VCaP (cell line): ENCODE data around the gene TNFAIP8L3.

Experiments
- H3K27ac ChIP-seq: fragments of 450-650 bp; 2 replicates; pipeline ENCODE4 v1.5.1; 2017
- TF ChIP-seq, protein P1 (sequence below): fragments of 450-650 bp; conservative IDR thresholded peaks from 2 replicates; pipeline ENCODE4 v1.5.1; 2017; ENCODE audit warnings: mild to moderate bottlenecking, moderate library complexity

TNFAIP8L3 gene

DNA sequence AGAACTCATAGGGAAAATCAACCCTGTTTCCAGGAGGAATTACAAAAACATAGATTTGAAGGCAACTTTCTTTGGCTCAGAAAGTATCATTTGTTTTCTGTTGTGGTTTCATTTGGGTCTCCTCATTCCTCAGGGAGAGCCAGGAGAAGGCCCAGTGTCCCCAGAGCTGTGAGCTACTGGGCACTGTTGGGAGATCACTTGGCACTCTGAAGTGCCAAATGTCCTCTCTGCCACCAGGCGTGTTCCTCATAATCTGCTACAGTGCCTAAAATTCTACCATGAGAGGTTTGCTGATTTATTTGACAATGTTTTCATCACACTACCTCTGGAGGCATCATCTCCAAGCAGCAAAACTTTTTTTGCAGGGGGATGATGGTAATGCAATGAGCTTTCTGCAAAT, 17.4 kb upstream of the TNFAIP8L3 start:
- H3K27ac ChIP-seq = no peak overlapping the region
- TF ChIP-seq, protein P1, sequence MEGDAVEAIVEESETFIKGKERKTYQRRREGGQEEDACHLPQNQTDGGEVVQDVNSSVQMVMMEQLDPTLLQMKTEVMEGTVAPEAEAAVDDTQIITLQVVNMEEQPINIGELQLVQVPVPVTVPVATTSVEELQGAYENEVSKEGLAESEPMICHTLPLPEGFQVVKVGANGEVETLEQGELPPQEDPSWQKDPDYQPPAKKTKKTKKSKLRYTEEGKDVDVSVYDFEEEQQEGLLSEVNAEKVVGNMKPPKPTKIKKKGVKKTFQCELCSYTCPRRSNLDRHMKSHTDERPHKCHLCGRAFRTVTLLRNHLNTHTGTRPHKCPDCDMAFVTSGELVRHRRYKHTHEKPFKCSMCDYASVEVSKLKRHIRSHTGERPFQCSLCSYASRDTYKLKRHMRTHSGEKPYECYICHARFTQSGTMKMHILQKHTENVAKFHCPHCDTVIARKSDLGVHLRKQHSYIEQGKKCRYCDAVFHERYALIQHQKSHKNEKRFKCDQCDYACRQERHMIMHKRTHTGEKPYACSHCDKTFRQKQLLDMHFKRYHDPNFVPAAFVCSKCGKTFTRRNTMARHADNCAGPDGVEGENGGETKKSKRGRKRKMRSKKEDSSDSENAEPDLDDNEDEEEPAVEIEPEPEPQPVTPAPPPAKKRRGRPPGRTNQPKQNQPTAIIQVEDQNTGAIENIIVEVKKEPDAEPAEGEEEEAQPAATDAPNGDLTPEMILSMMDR = no peak

DNA sequence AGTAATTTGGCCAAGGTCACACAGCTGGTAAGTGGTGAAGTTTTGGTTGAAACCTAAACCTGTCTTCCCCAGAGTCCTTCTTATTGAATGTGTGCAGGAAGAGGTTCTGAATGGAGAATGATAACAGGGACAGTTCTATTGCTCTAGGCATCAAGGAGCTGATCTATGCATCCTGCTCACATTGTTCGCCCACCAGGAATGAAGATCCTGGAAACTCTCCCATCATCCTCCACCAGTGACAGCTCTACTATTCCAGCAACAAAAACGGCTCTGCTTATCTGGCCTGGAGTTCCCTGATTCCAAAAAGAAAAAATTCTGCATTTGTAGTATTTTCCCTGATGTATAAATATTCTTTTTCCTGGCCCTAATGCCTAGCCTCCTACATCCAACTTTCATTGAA, 16.4 kb upstream of the TNFAIP8L3 start:
- H3K27ac ChIP-seq = no peak overlapping the region
- TF ChIP-seq, protein P1 = no peak

DNA sequence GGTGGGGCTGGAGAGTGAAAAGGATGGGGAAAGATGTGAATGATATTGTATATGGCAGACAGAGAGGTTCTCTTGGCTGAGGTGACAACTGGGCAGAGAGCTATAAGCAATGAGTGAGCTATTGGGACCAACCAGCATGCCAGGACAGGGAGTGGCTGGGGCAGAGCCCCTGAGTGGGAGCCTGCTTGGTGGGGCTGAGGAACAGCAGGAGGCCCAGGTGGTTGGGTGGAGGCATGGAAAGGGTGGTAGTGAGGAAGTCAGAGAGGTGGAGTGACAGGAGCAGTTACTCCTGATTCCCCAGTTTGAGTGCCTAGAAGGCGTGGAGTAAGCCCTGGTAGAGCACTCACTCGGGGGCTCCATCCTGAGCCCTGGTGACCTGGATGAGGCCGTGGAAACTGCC, 15.5 kb upstream of the TNFAIP8L3 start:
- TF ChIP-seq, protein P1 = no peak
- no peak overlapping the region for H3K27ac ChIP-seq

DNA sequence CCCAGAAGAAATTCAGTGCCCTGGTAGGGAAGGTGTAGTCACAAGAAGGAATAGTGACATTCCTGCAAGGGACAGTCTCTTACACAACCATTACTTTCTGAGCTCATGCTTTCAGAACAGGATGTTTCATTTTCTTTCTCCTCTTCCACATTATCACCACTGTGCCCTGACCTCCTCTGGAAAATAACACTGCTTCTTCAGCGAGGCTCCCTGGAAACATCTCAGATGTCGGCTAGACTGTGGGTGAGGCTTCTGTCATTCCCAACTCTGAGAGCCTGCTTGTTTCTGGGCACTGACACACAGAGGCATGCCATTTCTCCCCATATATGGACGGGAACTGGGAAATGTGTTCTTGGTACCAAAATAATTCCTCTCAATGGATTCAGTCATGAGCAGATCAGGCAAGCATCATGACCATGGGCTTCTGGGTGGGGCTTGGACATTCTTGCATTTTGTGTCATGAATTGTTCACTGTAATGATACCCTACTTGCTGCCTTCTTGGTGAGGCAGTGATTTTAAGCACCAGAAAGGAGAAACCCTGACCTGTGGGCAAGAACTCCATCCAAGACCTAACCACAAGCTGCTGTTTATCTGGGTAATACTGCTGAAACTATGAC, 14.3 kb upstream of the TNFAIP8L3 start:
- H3K27ac ChIP-seq = no peak overlapping the region
- TF ChIP-seq, protein P1 = no peak

DNA sequence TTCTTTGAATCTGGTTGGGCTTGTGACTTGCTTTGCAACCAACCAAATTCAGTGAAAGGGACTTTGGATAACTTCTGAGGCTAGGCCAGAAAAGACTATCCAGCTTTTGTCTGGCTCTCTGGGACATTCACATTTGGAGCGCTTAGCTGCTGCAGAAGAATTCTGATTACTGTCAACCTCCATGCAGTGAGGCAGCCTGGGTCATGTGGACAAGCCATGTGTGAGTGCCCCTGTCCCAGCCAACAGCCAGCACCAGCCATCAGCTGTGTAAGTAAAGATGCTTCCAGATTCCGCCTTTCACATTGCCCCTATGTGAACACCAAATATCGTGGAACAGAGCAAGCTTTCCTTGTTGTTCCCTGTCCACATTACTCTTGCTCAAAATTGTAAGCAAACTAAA, 12.9 kb upstream of the TNFAIP8L3 start:
- TF ChIP-seq, protein P1 = no peak
- H3K27ac ChIP-seq = no peak overlapping the region

DNA sequence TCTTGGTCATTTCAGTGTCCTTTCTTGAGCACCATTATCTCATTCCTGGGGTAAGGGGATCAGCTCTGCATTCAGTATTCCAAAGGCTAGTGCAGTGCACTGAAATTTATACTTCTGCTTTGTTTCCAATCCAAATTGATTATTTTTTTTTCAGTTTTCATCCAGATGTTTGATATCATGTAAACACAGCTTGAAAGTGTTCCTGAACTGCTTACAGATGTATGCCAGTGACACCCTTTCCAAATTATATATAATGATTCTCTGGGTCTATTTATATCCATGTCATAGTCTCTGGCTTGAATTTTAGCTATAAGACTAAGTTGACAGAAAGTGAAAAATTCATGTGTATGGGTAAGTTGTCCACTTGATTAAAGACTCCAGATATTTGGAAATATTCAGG, 11.8 kb upstream of the TNFAIP8L3 start:
- TF ChIP-seq, protein P1 = no peak
- H3K27ac ChIP-seq = no peak overlapping the region

DNA sequence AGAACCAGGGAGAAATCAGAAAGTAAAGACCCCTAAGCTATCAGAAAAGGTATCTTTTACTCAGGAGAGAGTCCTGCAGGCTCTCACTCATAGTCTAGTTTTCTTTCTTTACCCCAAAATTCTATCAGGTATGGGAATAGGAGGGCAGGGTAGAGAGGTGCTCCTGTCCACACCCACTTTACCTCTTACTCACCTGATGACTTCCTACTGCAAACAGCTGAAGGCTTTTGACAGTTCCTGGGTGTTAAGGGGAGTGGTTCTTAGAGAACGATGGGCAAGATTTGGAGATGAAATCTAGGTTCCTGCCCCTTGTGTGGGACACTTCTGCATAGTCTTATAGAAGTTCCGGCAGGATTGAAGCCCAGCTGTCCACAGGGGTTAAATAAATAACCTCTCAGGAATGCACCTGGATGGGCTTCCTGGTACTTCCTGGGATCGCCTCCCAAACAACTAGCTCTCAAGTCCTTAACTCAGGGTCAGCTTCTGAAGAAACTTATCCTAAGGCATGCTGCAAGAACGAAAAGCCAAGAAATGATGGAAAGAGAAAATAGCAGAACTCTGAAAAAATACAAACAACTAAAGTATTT, 10.8 kb upstream of the TNFAIP8L3 start:
- TF ChIP-seq, protein P1 = no peak

More for the DNA sequence above, 10.8 kb upstream of the TNFAIP8L3 start:
- no peak overlapping the region for H3K27ac ChIP-seq
